GM19463 (cell line): ENCODE results near the gene ANO2.
"Not testable (repeated sequence)": the region's sequence is repeated elsewhere in the genome, so short reads cannot be mapped to it uniquely, and the experiment has no call there.

ENCODE experiments used
- ATAC-seq: cut with Tn5 transposase; IDR thresholded peaks from one replicate; pipeline ENCODE4 v1.9.1; 2021; ENCODE audit warnings: mild to moderate bottlenecking, moderate library complexity; ENCODE audit not compliant: unreplicated experiment

The ANO2 gene

DNA sequence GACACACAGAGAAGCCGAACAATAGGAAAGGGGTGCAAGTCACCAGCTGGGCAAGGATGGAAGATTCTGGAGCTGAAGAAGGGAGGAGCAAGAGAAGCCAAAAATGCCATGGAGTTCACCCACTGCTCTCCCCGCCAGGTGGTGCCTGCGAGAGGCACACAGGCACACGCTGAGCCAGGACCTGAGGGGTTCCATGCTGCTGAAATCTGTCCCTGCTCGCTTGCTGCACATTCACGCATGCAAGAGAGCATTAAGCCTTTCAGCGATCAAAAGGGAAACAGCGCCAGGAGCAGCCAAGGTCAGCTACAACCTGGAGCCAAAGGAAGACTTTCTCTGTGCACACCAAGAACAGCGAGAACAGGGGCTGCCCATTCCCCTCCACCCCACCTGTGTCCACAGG is 104.1 kb downstream of the ANO2 start:
- no peak for ATAC-seq

DNA sequence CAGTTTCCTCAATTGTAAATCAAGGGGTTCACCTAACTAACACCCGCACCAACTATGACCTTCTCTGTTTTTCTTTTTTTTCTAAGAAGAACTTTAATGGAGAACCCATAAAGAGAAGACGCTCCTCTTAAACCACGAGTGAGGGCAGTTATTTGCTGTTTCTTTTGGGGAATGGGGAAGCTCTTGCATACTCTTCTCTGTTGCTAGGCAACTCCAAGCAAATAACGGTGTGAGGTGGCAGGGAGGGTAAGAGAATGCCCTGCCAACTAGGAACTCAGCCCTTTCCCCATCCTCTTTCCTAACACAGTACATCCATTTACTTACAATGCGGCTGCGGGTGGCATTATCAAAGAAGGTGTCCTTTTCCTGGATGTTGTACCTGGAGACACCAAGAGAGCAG is 114.9 kb downstream of the ANO2 start:
- no peak for ATAC-seq

GRCh38 chr12:5827591-5827990 is 117.5 kb downstream of the ANO2 start:
- ATAC-seq, result no peak

DNA sequence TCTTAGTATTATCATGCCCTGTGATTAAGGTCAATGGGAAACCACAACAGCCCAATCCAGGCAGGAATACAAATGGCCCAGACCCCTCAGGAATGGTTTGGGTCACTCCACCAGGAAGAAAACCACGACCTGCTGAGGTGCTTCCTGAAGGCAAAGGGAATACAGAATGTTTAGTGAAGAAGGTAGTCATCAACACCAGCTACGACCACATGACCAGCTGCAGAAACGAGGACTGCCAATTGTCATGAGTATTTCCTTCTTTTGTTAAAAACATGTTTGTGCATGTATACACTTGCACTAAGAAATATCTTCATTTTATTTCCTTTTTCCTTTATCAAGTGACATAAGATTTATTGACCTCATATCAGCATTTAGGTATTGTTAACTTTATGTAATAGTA is 119.3 kb downstream of the ANO2 start:
- ATAC-seq, result not testable (repeated sequence)

- not testable (repeated sequence) for ATAC-seq
Observed at GRCh38 chr12:5818877-5819276, 126.2 kb downstream of the ANO2 start.

DNA sequence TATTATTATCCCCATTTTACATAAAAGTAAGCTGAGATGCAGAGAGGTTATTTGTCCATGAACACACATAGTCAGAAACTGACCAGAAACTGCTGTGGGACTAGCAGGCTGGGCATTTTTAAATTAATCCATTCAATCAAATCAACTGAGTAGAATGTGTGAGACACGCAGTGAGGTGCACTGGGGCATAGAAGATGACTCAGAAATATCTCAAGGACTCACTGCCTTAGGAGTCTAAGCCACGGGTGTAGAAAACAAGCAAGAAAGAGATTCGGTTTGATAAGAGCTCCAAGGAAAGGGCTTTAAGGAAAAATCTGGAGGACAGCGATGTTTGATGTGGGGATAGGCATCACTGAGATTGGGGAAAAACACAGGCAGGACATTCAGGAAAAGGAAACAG is 127.8 kb downstream of the ANO2 start:
- ATAC-seq, result no peak

DNA sequence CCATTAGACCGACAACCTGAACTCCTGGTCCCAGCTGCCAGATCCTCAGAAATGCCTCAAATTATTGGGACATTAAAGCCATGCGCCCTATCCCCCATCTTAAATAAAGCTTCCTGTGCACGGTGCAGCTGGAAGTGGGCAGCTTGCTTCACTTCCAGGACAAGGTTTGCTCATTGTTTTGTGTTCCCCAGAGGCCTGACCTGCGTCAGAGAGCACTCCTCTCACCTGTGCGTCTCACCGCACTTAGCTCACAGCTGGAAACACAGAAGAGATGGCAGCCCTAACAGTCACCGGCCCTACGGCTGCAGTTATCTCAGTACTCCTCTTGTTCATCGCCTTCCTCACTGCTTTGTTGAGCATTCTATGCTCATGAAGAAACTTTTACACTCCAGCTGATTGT is 135.5 kb downstream of the ANO2 start:
- ATAC-seq, result no peak

GRCh38 chr12:5808981-5809380 is 136.1 kb downstream of the ANO2 start:
- no peak for ATAC-seq

DNA sequence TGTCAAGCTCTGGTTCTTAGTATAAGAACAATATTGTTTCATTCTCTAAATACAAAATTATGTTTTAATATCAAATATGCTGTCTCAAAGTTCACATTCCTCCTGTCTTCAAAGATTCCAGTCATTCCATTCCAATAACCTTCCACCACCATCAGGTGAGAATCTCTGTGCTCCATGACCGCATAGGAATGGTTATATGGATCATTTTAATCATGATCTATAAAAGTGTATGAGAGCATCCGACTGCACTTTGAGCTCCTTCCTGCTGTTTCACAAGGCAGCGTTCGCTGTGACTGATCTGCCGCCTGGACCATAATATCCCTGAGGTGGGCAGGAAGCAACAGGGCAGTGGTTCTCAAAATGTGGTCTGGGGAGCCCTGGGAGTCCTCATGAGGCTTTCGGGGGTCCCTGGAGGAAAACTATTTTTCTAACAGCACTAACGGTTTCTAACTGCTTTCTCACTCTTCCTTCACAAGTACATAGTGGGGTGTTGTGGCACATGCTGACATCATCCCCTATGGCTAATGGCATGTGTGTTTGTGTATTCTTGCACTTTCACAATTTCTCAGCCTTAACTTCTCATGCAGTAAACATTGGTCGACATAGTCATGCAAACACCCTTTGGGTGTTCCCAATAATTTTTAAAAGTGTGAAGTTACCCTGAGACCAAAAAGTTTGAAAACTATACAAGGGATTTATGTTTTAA is 137.4 kb downstream of the ANO2 start:
- no peak for ATAC-seq

- no peak for ATAC-seq
Observed at GRCh38 chr12:5807090-5807414, 138.0 kb downstream of the ANO2 start.

GRCh38 chr12:5806371-5807089 is 138.5 kb downstream of the ANO2 start:
- no peak for ATAC-seq

GRCh38 chr12:5803532-5803931 is 141.5 kb downstream of the ANO2 start:
- no peak for ATAC-seq

- ATAC-seq, result no peak
Observed at GRCh38 chr12:5798242-5799015, 146.6 kb downstream of the ANO2 start.

DNA sequence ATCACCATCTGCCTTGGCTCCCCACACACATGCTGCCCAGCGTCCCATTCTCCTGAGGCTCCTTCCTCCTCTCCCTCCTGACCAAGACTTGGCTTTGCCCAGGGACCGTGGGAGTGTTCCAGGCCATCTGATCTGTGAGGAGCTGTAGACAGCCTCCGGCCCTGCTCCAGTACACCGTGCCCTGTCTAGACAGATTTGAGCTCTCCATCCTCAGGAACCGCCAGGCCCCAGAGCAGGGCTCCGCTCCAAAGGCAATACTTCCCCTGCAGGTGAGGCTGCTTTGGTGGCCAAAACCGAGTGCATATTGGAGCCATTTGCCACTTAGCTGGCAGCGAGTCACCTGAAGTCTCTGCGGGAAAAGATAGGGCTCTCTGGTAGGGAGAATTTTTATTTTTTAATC is 147.4 kb downstream of the ANO2 start:
- ATAC-seq, result no peak

DNA sequence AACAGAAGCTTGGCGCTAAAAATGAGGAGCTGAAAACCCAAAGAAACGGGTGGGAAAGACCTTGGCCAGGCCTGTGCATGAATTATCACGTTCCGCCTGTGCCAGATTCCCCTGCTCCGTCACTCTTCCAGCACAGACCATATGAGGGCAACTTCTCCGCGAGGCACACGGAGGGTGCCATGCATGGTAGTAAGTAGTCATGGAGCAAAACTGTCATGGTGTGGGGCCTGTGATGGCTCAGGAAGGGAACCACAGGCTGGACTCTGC is 148.2 kb downstream of the ANO2 start:
- ATAC-seq, result no peak

DNA sequence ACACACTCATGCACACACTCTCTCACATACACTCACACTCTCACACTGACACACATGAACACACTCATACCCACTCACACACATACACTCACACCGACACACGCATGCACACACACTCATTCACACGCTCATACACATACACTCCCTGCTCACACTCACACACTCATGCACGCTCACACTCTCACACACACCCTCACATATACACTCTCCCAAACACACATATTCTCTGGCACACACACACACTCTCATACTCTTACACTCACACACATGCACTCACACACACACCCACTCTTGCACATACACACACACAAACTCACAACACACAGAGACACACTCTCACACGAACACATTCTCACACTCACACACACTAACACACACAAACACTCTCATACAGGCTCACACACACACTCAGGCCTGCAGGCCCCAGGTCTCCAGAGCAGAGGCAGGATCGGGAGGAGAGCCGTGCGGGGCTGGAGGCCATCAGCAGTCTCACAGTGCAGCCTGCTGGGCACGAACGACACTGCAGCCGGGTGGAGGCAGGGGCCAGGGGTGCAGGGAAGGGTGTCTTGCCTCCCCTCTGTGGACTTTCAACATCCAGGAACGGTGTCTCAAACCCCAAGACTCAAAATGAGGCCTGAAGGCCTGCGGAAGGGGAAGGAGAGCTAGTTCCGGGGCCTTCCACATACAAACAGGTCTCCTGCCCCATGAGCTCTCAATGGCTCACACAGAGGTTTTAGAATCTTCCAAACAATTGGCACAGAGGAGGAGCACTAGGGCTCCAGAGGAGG is 148.7 kb downstream of the ANO2 start:
- no peak for ATAC-seq

DNA sequence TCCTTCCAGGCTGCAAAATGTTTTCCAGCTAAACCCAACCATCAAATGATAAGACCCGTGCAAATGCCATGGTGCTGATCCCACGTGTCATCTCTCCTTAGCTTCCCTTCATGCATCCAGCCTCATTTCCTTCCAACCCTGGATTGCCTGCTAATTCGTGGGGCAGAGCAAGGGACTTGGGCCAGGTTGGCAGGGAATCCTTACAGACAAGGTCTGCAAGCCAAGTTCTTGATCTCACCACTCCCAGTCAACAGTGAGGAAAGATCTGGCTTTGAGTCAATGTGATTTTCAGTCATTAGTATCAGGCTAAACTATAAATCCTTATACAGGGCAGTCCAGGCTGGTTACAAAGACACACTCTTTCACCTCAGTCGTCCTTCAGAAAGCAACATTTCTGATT is 150.9 kb downstream of the ANO2 start:
- no peak for ATAC-seq

DNA sequence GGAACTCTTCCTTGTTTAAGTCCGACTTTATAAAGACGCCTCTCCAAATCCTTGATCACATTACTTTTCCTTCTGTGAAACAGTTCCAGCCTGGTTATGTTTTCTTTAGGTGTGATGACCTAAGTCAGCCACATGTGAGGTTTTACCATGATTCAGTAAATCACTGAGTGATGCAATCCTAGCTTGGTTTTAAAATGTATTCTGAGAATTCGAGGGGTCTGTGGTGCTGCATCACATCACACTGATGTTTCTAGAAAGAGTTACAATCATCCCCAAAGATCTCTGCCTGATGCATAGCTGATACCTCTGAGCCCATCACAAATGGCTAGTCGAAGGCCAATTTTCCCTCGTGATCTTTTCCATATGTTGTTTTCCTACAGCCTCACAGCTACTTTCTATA is 152.7 kb downstream of the ANO2 start:
- no peak for ATAC-seq

- no peak for ATAC-seq
Observed at GRCh38 chr12:5789469-5789968, 155.5 kb downstream of the ANO2 start.

DNA sequence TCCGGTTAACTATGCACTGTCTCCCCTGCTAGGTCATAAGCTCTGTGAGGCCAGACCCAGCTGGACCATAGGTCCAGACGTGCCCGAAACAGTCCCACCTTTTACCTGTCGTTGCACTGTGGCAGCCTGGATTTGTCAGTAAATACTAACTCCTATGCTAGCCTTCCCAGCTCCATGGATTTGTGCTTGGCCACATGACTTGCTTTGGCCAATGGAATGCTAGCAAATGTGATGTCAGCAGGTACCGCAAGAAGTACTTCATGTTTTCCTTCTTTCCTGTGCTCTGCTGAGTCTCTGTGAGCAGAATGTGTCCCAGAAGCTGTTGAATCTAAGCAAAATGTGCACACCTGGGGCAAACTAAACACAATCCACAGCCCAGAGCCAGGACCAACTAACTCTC is 157.2 kb downstream of the ANO2 start:
- ATAC-seq, result no peak

- ATAC-seq, result no peak
Observed at GRCh38 chr12:5785601-5786000, 159.5 kb downstream of the ANO2 start.
